ENCODE measurements around the gene TET1.
"Not testable (repeated sequence)": the region's sequence is repeated elsewhere in the genome, so short reads cannot be mapped to it uniquely, and the experiment has no call there.

Gene TET1

GRCh38 chr10:68586606-68587305, 26.6 kb downstream of the TET1 start:
- H3K4me3 Mint-ChIP-seq, result no peak overlapping the region
- no peak for ATAC-seq

GRCh38 chr10:68594405-68594804, 34.3 kb downstream of the TET1 start:
- no peak for DNase-seq
- Mint-ChIP-seq H3K36me3 (ENCODE audit: low read depth) (no peaks in the 10 kb centered on the region), H3K27me3 (no peaks in the 10 kb centered on the region), H3K9me3 (no peaks in the 10 kb centered on the region), H3K27ac (no peak overlapping the region), H3K4me1 (peaks cover 2% of the 10 kb centered on the region), H3K4me3 (no peak overlapping the region)
- ATAC-seq, result no peak

More at GRCh38 chr10:68586606-68587305, 26.6 kb downstream of the TET1 start:
- DNase-seq, result no peak
- H3K27me3 Mint-ChIP-seq, result no peaks in the 10 kb centered on the region
- H3K36me3 Mint-ChIP-seq (ENCODE audit: low read depth), result no peaks in the 10 kb centered on the region
- H3K4me1 Mint-ChIP-seq, result peaks cover 2% of the 10 kb centered on the region
- H3K9me3 Mint-ChIP-seq, result no peaks in the 10 kb centered on the region
- H3K27ac Mint-ChIP-seq, result no peak overlapping the region

- no peaks in the 10 kb centered on the region for H3K27me3 Mint-ChIP-seq
- H3K4me1 Mint-ChIP-seq, result peaks cover 10% of the 10 kb centered on the region
- H3K36me3 Mint-ChIP-seq (ENCODE audit: low read depth), result no peaks in the 10 kb centered on the region
- H3K27ac Mint-ChIP-seq, result no peak overlapping the region
- no peak for DNase-seq
- ATAC-seq, result no peak
- no peaks in the 10 kb centered on the region for H3K9me3 Mint-ChIP-seq
- H3K4me3 Mint-ChIP-seq, result no peak overlapping the region
Observed at GRCh38 chr10:68595513-68595912, 35.4 kb downstream of the TET1 start.

- DNase-seq (no peak), ATAC-seq (no peak)
- Mint-ChIP-seq H3K9me3 (no peaks in the 10 kb centered on the region), H3K27me3 (no peaks in the 10 kb centered on the region), H3K4me3 (no peak overlapping the region), H3K36me3 (ENCODE audit: low read depth) (no peaks in the 10 kb centered on the region), H3K27ac (no peak overlapping the region), H3K4me1 (peaks cover 28% of the 10 kb centered on the region)
Observed at GRCh38 chr10:68597407-68597806, 37.3 kb downstream of the TET1 start.

- no peak for ATAC-seq
Observed at GRCh38 chr10:68598978-68599770, 39.0 kb downstream of the TET1 start.

GRCh38 chr10:68599771-68600040, 39.6 kb downstream of the TET1 start:
- no peak for DNase-seq
- no peaks in the 10 kb centered on the region for H3K36me3 Mint-ChIP-seq (ENCODE audit: low read depth)
- peak overlapping the region; percentile 83 for H3K4me3 Mint-ChIP-seq
- peak overlapping the region; percentile 71 for H3K27ac Mint-ChIP-seq
- no peaks in the 10 kb centered on the region for H3K27me3 Mint-ChIP-seq
- no peaks in the 10 kb centered on the region for H3K9me3 Mint-ChIP-seq
- H3K4me1 Mint-ChIP-seq, result peaks cover 29% of the 10 kb centered on the region
- no peak for ATAC-seq

More at GRCh38 chr10:68598978-68599770, 39.0 kb downstream of the TET1 start:
- no peaks in the 10 kb centered on the region for H3K9me3 Mint-ChIP-seq
- no peaks in the 10 kb centered on the region for H3K36me3 Mint-ChIP-seq (ENCODE audit: low read depth)
- no peaks in the 10 kb centered on the region for H3K27me3 Mint-ChIP-seq
- DNase-seq, result no peak
- H3K4me1 Mint-ChIP-seq, result peaks cover 29% of the 10 kb centered on the region
- H3K27ac Mint-ChIP-seq, result no peak overlapping the region
- H3K4me3 Mint-ChIP-seq, result no peak overlapping the region

GRCh38 chr10:68600041-68600778, 40.1 kb downstream of the TET1 start:
- DNase-seq, result peak; percentile 48

GRCh38 chr10:68601501-68602265, 41.5 kb downstream of the TET1 start:
- Mint-ChIP-seq H3K27me3 (no peaks in the 10 kb centered on the region), H3K4me3 (peak overlapping the region; percentile 83)
- ATAC-seq, result no peak

More at GRCh38 chr10:68600041-68600778, 40.1 kb downstream of the TET1 start:
- ATAC-seq, result peak; percentile 89
- H3K27ac Mint-ChIP-seq, result peak overlapping the region; percentile 71
- H3K36me3 Mint-ChIP-seq (ENCODE audit: low read depth), result no peaks in the 10 kb centered on the region
- H3K27me3 Mint-ChIP-seq, result no peaks in the 10 kb centered on the region
- peaks cover 29% of the 10 kb centered on the region for H3K4me1 Mint-ChIP-seq
- H3K9me3 Mint-ChIP-seq, result no peaks in the 10 kb centered on the region
- H3K4me3 Mint-ChIP-seq, result peak overlapping the region; percentile 83

GRCh38 chr10:68602434-68602833, 42.3 kb downstream of the TET1 start:
- H3K27ac Mint-ChIP-seq, result no peak overlapping the region
- peaks cover 29% of the 10 kb centered on the region for H3K4me1 Mint-ChIP-seq
- H3K9me3 Mint-ChIP-seq, result no peaks in the 10 kb centered on the region
- no peaks in the 10 kb centered on the region for H3K36me3 Mint-ChIP-seq (ENCODE audit: low read depth)
- ATAC-seq (no peak), DNase-seq (no peak)
- H3K27me3 Mint-ChIP-seq, result no peaks in the 10 kb centered on the region
- H3K4me3 Mint-ChIP-seq, result no peak overlapping the region

More at GRCh38 chr10:68601501-68602265, 41.5 kb downstream of the TET1 start:
- H3K4me1 Mint-ChIP-seq, result peaks cover 29% of the 10 kb centered on the region
- no peak overlapping the region for H3K27ac Mint-ChIP-seq
- no peaks in the 10 kb centered on the region for H3K36me3 Mint-ChIP-seq (ENCODE audit: low read depth)
- no peaks in the 10 kb centered on the region for H3K9me3 Mint-ChIP-seq
- no peak for DNase-seq

GRCh38 chr10:68603766-68604165, 43.6 kb downstream of the TET1 start:
- Mint-ChIP-seq H3K27ac (no peak overlapping the region), H3K36me3 (ENCODE audit: low read depth) (no peaks in the 10 kb centered on the region), H3K27me3 (no peaks in the 10 kb centered on the region), H3K9me3 (no peaks in the 10 kb centered on the region), H3K4me1 (peaks cover 29% of the 10 kb centered on the region), H3K4me3 (no peak overlapping the region)
- DNase-seq (no peak), ATAC-seq (no peak)

GRCh38 chr10:68604441-68604840, 44.3 kb downstream of the TET1 start:
- ATAC-seq, result no peak
- Mint-ChIP-seq H3K4me1 (peaks cover 27% of the 10 kb centered on the region), H3K27ac (no peak overlapping the region), H3K4me3 (no peak overlapping the region), H3K27me3 (no peaks in the 10 kb centered on the region), H3K36me3 (ENCODE audit: low read depth) (no peaks in the 10 kb centered on the region), H3K9me3 (no peaks in the 10 kb centered on the region)
- DNase-seq, result no peak

- H3K27ac Mint-ChIP-seq, result no peak overlapping the region
- no peaks in the 10 kb centered on the region for H3K9me3 Mint-ChIP-seq
- no peak for ATAC-seq
- no peaks in the 10 kb centered on the region for H3K36me3 Mint-ChIP-seq (ENCODE audit: low read depth)
- no peaks in the 10 kb centered on the region for H3K27me3 Mint-ChIP-seq
- no peak for DNase-seq
- H3K4me3 Mint-ChIP-seq, result no peak overlapping the region
- H3K4me1 Mint-ChIP-seq, result peaks cover 6% of the 10 kb centered on the region
Observed at GRCh38 chr10:68606918-68607317, 46.8 kb downstream of the TET1 start.

- ATAC-seq; H3K9me3 Mint-ChIP-seq; H3K36me3 Mint-ChIP-seq (ENCODE audit: low read depth); H3K4me1 Mint-ChIP-seq; H3K4me3 Mint-ChIP-seq; DNase-seq; H3K27ac Mint-ChIP-seq; H3K27me3 Mint-ChIP-seq: not testable (repeated sequence)
Observed at GRCh38 chr10:68610023-68610422, 49.9 kb downstream of the TET1 start.

GRCh38 chr10:68611227-68611626, 51.1 kb downstream of the TET1 start:
- H3K36me3 Mint-ChIP-seq (ENCODE audit: low read depth), result peaks cover 2% of the 10 kb centered on the region
- no peaks in the 10 kb centered on the region for H3K9me3 Mint-ChIP-seq
- H3K27me3 Mint-ChIP-seq, result no peaks in the 10 kb centered on the region
- no peak for DNase-seq
- no peak overlapping the region for H3K27ac Mint-ChIP-seq
- no peak for ATAC-seq
- H3K4me3 Mint-ChIP-seq, result no peak overlapping the region
- H3K4me1 Mint-ChIP-seq, result no peaks in the 10 kb centered on the region
